Stimulated activated CD4-positive, alpha-beta T cell treated with anti-CD3 and anti-CD28 coated beads, TNF-alpha, amount 100 ng/mL, for 4 hours (primary cell): ENCODE measurements around the gene PTPRA.
A peak's percentile ranks its signal among the peaks of the same experiment; 100 is the strongest.
"Not testable (repeated sequence)": the region's sequence is repeated elsewhere in the genome, so short reads cannot be mapped to it uniquely, and the experiment has no call there.

Source experiments
- DNase-seq, 3 experiments: peaks; one replicate each; pipeline ENCODE4 v3.0.0-alpha.2; 2020; ENCODE audit warnings: low read depth in 3 of 3

PTPRA gene

DNA sequence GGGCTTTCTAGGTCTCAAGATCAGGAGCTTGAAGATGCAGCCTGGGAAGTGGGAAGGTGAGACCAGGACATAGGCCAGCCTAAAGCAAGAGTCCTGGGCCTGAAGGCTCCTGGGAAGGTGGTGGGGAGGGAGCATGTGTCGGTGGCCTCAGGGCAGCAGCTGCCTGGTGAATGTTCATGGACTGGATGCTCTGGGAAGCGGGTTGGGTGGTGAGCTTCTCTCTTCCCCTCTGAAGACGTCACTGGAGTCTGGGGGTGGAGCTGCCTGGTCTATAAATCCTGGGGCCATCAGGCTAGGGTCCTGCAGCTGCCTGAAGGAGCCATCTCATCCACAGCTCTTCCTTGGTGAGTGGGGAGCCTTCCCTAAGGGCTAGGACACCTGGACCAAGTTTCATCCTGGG, 170.0 kb downstream of the PTPRA start, which contains the start of gene GNRH2:
Gene GNRH2, plus strand, starts transcription at position 301 of the 400 bp plus-strand sequence. CDS start 793 bp downstream, outside the sequence.
- DNase-seq, result no peak

DNA sequence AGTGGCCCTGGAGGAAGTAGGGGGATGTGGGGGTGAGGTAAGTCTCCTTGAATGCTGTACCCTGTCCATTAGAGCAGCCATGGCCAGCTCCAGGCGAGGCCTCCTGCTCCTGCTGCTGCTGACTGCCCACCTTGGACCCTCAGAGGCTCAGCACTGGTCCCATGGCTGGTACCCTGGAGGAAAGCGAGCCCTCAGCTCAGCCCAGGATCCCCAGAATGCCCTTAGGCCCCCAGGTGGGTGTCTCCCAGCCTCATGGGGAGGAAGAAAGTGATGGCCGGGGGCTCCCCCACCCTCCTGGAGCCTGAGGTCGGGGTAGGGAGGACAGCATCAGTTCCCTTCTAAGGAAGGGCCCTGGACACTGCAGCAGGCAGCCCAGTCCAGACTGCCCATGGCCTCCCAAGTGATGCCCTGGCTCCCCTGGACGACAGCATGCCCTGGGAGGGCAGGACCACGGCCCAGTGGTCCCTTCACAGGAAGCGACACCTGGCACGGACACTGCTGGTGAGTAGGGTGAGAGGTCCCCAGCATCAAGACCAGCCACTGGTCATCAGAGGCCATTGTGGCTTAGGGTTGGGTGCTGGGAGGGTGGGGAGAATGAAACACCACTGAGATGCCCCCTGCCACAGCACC, 171.2 kb downstream of the PTPRA start:
- no peak for DNase-seq

DNA sequence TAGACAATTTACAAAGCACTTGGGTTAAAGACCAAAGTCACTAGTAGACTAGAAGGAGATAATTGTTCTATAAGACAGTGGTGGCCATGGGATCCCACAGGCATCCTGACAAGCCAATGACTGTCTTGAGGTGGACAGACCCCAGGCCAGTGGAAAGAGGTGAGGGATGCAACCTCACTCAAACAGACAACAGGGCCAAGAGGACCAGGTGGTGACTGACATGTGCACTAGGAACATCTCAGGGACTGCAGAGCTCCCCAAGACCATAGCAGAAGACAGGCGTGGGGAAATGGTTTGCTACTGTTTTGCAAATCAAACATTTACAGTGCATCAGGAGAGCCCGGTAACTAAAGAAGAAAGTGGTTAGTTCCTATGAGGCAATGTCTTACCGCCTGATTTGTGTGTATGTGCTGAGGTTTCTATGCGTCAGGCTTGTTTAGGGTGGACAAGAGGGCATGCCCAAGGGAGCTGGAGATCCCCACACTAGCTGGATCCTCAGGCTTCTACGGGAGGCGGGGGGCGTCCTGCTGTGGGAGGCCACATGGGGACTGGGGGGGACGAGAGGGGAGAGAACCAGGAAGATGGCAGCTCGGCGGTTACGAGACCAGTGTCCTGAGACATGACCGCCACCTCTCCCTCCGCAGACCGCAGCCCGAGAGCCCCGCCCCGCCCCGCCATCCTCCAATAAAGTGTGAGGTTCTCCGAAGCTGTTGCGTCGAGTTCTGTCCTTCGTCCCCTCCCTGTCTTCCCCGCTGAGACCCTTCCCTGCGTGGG, 171.9 kb downstream of the PTPRA start:
- peak in 1 of 3 experiments; percentile 11 for DNase-seq

DNA sequence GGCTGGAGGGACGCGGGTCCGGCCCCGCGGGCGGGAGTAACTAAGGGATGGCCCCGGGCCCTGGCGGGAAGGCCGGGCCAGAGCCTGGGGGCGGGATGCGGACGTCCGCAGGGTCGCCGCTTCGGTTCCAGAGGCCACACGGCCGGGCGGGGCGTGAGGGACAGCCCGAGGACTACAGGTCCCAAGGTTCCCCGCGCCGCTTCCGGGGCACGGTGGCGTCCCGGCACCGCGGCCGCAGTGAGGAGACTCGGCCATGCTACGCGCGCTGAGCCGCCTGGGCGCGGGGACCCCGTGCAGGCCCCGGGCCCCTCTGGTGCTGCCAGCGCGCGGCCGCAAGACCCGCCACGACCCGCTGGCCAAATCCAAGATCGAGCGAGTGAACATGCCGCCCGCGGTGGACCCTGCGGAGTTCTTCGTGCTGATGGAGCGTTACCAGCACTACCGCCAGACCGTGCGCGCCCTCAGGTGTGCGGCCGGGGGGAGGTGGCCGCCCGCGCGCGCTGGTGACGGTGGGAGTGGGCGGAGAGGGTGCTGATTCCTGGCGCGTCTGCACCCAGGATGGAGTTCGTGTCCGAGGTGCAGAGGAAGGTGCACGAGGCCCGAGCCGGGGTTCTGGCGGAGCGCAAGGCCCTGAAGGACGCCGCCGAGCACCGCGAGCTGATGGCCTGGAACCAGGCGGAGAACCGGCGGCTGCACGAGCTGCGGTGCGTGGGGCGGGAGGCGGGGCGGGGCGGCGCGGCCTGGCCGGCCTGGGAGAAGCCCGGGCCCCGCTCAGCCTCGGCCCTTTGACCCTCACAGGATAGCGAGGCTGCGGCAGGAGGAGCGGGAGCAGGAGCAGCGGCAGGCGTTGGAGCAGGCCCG, 172.8 kb downstream of the PTPRA start, which contains the start of gene MRPS26:
Gene MRPS26, plus strand, starts transcription at position 237 of the 861 bp plus-strand sequence. Its CDS starts 17 bp downstream, at position 254.
- peak; percentile 53 to 79 (median 65) for DNase-seq

DNA sequence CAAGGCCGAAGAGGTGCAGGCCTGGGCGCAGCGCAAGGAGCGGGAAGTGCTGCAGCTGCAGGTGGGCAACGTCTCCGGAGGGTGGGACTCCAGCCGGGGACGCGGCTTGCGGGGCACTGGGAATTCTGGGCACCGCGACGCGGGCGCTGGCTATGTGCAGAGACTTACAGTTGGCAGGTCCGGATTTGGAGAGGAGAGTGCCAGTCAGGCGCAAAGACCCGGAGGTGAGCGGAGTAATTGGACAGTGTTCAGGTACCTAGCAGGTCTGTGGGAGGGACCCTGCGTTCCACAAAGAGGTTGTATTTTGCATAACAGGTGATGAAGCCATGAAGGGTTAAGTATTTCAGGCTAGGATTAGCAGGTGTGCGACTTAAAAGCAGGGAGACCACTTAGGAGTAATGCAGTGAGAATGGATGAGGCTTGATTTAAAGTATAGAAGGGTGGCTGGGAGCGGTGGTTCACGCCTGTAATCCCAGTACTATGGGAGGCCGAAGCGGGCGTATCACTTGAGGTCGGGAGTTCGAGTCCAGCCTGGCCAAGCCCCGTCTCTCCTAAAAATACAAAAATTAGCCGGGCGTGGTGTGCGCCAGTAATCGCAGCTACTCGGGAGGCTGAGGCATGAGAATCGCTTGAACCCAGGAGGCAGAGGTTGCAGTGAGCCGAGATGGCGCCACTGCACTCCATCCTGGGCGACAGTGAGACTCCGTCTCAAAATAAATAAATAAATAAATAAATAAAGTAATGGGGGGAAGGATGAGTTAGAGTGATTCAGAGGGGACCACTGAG, 173.6 kb downstream of the PTPRA start:
- DNase-seq, result no peak

DNA sequence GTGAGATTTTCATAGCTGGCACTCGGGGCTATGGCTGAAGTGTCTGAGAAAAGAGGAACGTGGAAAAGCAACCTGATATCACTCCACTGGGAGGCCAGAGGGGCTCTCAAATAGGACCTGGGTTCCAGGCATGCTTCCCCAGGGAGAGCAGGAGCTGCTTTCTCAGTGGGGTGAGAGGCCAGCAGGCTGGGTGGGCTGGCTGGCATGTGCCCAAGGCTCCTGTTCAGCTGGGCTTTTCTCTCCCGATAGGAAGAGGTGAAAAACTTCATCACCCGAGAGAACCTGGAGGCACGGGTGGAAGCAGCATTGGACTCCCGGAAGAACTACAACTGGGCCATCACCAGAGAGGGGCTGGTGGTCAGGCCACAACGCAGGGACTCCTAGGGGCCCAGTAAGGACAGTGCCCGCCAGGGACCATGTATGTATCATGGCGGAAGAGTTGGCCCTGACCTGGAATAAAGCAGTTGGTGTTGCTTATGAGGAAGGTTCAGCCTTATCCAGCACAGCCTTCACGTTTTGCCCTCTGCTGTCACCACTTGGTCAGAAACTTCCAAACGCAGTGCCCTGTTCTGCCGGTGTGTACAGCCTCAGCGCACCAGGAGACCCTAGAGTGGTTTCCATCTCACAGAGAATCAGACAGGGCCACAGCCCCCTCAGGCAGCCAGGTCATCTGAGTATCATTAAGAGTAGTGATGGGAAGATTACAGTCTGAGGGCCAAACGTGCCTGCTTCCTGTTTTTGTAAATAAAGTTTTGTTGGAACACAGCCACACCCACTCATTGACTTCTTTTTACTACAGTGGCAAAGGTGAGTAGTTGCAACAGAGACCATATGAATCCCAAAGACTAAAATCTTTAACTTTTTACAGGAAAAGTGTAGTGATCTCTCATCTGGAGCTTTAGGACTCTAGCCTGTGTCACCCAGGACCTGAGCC, 174.5 kb downstream of the PTPRA start:
- no peak for DNase-seq

DNA sequence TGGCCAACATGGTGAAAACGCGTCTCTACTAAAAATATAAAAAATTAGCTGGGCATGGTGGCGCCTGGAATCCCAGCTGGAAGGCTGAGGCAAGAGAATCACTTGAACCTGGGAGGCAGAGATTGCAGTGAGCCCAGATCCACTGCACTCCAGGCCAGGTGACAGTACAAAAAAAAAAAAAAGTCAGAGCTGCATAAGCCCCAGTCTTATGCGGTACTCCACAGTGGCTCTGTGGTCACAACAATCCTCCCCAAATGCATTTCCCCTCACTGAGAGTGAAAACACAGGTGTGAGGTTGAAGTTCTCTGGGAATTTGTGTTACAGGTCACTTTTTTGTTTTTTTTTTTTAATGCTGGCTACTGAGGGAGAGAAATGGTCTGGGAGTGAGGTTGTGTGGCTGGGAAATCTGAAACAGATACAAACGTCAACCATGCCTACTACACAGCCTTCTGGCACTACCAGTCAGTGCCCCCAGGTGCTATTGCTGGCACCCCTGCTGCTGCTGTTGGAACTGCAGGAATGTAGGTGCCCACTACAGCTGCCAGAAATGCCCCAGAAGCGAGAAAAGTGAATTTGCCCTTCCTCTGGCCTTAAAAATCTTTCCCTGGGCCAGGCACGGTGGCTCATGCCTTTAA, 178.2 kb downstream of the PTPRA start:
- DNase-seq, result no peak

DNA sequence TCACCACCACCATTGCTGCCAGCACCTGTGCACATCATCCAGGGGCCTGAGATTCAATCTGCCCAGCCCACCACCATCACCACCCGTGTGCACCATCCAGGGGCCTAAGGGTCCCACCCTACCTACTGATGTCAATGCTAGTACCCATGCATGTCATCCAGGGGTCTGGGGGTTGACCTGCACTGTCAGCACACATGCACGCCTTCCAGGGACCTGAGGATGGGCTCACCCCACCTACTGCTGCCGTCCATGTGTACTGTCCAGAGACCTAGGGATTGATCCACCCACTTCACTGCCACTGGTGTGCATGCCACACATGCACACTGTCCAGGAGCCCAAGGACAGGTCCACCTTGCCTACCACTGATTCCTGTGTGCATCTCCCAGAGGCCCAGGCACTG, 186.2 kb downstream of the PTPRA start:
- DNase-seq, result no peak

DNA sequence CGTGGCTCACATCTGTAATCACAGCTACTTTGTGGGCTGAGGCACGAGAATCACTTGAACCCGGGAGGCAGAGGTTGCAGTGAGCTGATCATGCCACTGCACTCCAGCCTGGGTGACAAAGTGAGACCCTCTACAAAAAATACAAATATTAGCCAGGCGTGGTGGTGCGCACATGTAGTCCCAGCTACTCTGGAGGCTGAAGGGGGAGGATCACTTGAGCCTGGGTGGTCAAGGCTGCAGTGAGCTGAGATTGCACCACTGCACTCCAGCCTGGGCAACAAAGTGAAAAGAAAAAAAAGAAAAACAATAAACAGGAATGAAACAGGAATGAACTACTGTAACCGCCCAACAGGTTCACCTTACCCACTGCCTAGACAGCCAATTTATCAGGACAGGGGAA, 190.8 kb downstream of the PTPRA start:
- DNase-seq, result not testable (repeated sequence)

DNA sequence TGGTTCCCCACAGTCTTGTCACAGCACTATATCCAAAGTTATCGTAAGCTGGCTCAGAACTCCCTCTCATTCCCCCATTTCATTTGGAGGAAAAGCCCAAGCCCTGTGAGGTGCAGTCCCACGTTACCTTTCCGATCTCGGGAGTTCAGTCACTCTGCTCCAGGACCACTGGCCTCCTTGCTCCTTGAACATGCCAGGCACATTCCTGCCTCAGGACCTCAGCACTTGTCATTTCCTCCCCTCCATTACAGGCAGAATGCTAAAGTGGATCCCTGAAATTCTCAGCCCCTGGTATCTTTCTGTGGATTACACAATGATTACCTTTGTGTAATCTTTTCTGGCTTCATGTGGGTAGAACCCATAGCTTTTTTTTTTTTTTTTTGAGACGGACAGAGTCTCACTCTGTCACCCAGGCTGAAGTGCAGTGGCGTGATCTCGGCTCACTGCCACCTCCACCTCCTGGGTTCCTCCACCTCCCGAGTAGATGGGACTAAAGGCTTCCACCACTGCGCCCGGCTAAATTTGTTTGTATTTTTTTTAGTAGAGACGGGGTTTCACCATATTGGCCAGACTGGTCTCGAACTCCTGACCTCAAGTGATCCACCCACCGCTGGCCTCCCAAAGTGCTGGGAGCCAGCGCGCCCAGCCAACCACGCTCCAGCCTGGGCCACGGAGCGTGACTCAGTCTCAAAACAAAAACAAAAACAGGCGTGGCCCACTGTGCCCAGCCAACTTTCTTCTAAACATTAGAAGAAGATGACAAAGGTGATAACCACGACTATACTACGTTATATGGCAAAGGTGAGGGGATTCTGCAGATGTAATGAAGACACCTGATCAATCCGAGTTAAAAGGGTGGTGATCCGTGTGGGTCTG, 194.1 kb downstream of the PTPRA start:
- DNase-seq, result no peak

DNA sequence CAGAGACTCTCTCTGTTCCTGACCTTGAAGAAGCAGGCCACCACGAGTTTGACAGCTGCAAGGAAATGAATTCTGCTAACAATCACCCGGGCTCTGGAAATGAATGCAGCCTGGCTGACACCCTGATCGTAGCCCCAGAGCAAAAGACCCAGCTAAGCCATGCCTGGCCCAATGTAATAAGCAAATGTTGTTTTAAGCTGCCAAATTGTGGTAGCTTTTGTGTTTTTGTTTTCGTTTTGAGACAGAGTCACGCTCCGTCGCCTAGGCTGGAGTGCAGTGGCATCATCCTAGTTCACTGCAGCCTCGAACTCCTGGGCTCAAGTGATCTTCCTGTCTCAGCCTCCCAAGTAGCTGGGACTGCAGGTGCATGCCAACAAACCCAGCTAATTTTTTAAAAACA, 194.8 kb downstream of the PTPRA start:
- no peak for DNase-seq

DNA sequence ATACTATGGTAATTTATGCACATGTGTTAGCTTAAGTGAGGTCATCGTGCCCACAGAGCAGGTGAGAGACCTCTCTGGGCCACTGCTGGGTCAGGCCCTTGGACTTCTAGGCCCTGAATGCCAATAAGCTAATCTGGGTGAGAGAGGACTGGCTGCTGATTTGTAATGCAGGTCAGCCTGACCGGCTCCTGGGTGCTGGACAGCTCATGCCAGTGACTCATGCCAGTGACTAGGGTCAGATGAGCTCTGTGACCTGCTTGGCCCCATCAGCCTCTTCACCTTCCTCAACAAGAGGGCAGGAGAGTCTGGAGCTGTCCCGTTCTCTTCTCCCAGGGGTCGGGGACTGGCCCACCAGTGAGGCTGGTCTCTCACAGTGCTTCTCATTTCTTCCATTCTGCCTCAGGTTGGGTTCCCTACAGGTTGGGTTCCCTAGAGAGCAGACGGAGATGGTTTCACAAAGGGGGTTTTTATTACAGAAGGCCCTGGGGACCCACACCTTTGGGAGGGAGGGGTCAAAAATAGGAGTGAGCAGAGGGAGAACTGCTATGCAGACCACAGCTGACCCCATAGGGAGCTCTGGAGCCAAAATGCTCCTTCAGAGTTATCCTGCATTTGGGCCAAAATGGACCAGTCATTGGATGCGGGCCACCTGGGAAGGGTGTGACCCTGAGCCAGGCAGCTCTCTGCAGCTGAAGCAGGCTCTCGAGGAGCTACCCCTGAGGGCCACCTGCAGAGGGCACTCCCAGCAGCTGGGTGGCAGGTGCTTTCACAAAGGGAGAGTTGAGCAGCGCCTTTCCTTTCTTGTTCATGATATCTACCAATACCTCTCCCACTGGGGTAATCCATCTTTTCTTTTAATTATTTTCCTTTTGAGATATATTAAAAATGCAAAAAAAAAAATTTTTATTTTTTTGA, 196.0 kb downstream of the PTPRA start:
- DNase-seq, result no peak

DNA sequence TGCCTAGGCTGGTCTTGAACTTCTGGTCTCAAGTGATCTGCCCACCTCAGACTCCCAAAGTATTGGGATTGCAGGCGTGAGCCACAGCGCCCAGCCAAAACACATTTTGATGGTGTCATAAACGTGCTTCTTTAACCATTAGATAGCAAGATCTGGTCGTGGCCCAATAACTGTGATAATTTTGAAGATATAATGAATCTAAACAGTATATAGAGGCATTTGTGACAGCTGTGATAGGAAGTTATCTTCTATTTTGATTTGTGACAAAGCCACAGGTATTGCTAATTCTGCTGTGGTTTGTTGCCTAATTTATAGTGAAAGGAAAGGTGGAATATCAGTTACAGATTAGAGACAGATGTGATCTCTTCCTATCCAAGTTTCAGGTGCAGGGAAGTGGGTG, 197.4 kb downstream of the PTPRA start:
- no peak for DNase-seq

DNA sequence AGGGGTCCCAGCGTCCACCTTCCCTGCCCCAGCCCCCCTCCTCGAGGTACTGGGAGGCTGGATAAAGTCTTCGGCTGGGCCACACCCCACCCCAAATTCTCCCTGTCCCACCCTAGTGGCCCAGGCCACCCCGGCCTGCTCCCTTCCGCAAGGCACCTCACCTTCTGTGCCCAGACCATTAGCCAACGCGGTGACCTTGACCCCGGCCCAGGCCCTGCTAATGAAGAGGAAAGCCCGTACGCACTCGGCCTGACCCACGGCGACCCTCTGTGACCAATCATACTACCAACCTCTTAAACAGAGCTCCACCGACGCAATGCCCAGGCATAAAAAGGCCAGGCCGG, 198.0 kb downstream of the PTPRA start:
- no peak for DNase-seq

DNA sequence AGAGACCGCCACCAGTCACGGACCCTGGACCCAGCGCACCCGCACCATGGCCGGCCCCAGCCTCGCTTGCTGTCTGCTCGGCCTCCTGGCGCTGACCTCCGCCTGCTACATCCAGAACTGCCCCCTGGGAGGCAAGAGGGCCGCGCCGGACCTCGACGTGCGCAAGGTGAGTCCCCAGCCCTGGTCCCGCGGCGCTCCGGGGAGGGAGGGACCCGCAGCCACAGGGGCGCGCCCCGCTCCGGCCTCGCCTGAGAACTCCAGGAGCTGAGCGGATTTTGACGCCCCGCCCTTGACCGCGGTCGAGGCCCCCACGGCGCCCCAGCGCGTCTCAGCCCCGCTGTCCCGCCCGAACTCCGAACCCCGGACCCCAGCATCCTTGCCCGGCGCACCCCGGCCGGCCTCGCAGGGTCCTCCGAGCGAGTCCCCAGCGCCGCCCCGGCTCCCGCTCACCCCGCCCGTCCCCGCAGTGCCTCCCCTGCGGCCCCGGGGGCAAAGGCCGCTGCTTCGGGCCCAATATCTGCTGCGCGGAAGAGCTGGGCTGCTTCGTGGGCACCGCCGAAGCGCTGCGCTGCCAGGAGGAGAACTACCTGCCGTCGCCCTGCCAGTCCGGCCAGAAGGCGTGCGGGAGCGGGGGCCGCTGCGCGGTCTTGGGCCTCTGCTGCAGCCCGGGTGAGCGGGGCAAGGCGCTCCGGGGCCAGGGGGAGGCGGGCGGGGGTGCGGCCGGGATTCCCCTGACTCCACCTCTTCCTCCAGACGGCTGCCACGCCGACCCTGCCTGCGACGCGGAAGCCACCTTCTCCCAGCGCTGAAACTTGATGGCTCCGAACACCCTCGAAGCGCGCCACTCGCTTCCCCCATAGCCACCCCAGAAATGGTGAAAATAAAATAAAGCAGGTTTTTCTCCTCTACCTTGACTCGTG, 198.6 kb downstream of the PTPRA start, which contains the start of gene OXT:
Gene OXT, plus strand, starts transcription at position 11 of the 920 bp plus-strand sequence. Its CDS starts 36 bp downstream, at position 47.
- DNase-seq, result peak; percentile 56 to 62 (median 61)

DNA sequence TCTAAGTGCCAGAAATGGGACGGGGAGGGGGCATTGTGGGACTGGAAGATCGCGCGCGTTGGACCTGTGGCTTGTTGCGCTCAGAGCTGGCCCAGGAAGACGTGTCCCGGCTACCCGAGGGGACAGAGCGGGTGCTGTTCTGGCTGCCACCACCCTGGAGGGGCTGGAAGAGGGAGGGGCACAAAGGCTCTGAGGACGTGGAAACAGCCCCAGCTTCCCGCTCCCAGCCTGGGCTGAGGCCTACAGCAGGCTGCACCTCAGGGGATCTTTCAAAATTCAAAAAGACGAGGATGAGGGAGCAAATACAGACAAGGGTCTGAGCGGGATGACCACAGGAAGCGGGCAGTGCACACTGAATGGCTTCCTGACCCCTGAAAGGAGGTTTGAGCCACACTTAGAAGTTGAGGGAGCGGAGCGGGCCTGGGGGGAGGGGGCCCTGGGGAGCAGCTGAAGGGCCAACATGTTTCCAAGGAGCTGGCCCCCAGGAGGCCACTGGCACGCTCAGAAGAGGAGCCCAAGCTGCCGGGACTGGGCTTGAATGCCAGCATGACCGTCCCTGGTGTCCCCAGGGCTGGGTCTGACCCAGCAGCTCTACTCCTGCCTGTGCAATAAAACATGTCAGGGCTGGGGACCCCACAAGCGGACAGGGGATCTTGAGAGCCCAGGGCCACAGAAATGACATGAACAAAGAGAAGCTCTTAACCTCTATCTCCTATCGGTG, 199.4 kb downstream of the PTPRA start:
- DNase-seq, result no peak
